GM23338 (cell line): Measurements from ENCODE around the gene IGSF6. TPM values are rescaled to one million over a fixed set of nuclear protein-coding genes. Genes with fewer than 3 reads are reported as not detected.

ENCODE experiments used
- ATAC-seq: fragments of 200-7000 bp; cut with Tn5 transposase; 3 replicates; pipeline ENCODE4 v1.9.1; 2020
- DNase-seq: peaks from one replicate; pipeline ENCODE4 v3.0.0-alpha.2; 2015; ENCODE audit warnings: low spot score
- H2AFZ ChIP-seq: fragments of 200-600 bp; sonication (generic); 2 replicates; pipeline ENCODE4 v1.8.0; 2016; ENCODE audit warnings: antibody characterized with exemption, mild to moderate bottlenecking, moderate library complexity
- H3F3A ChIP-seq: fragments of 200-600 bp; sonication (generic); replicated peaks from 2 replicates; pipeline ENCODE4 v1.8.0; 2017; ENCODE audit warnings: antibody characterized with exemption, mixed run types, low read depth
- H3K27ac ChIP-seq: fragments of 200-600 bp; sonication (generic); 2 replicates; pipeline ENCODE4 v1.6.1; 2016; ENCODE audit warnings: low read depth
- H3K27me3 ChIP-seq: fragments of 200-600 bp; sonication (generic); 2 replicates; pipeline ENCODE4 v1.8.0; 2016; ENCODE audit warnings: mild to moderate bottlenecking, mixed run types, moderate library complexity; ENCODE audit not compliant: insufficient read depth
- H3K36me3 ChIP-seq: fragments of 200-600 bp; sonication (generic); 2 replicates; pipeline ENCODE4 v1.8.0; 2016; ENCODE audit warnings: mild to moderate bottlenecking; ENCODE audit not compliant: insufficient read depth
- H3K4me1 ChIP-seq: fragments of 200-600 bp; sonication (generic); 2 replicates; pipeline ENCODE4 v1.8.0; 2016; ENCODE audit warnings: mild to moderate bottlenecking, moderate library complexity; ENCODE audit not compliant: insufficient read depth
- H3K4me2 ChIP-seq: fragments of 200-600 bp; sonication (generic); 2 replicates; pipeline ENCODE4 v1.7.1; 2017; ENCODE audit warnings: mixed run types
- H3K4me3 ChIP-seq: fragments of 200-600 bp; sonication (generic); 2 replicates; pipeline ENCODE4 v1.6.1; 2016; ENCODE audit warnings: mixed run types
- H3K79me2 ChIP-seq: fragments of 200-600 bp; sonication (generic); replicated peaks from 2 replicates; pipeline ENCODE4 v1.8.0; 2017; ENCODE audit warnings: mild to moderate bottlenecking; ENCODE audit not compliant: insufficient read depth
- H3K9me2 ChIP-seq: fragments of 200-600 bp; sonication (generic); 2 replicates; pipeline ENCODE4 v1.8.0; 2017; ENCODE audit not compliant: insufficient read depth
- H4K20me1 ChIP-seq: fragments of 200-600 bp; sonication (generic); replicated peaks from 2 replicates; pipeline ENCODE4 v1.8.0; 2017; ENCODE audit warnings: mild to moderate bottlenecking; ENCODE audit not compliant: insufficient read depth
- H3K27ac Mint-ChIP-seq: 2 replicates; pipeline ENCODE4 v1.8.0; 2020; ENCODE audit warnings: inconsistent platforms, mild to moderate bottlenecking, moderate library complexity, mixed read lengths
- H3K27me3 Mint-ChIP-seq: 3 replicates; pipeline ENCODE4 v1.8.0; 2022; ENCODE audit warnings: low read depth, mild to moderate bottlenecking, moderate library complexity, mixed read lengths, inconsistent platforms; ENCODE audit not compliant: insufficient read depth, poor library complexity
- H3K36me3 Mint-ChIP-seq: 3 replicates; pipeline ENCODE4 v1.8.0; 2021; ENCODE audit warnings: low read depth, mild to moderate bottlenecking, inconsistent platforms, moderate library complexity, mixed read lengths
- H3K4me1 Mint-ChIP-seq: 3 replicates; pipeline ENCODE4 v1.8.0; 2020; ENCODE audit warnings: mild to moderate bottlenecking, inconsistent platforms, mixed read lengths
- H3K4me3 Mint-ChIP-seq: 3 replicates; pipeline ENCODE4 v1.8.0; 2021; ENCODE audit warnings: moderate library complexity, mild to moderate bottlenecking, inconsistent platforms, mixed read lengths
- H3K9me3 Mint-ChIP-seq: 3 replicates; pipeline ENCODE4 v1.8.0; 2020; ENCODE audit warnings: moderate library complexity, mild to moderate bottlenecking, inconsistent platforms, mixed read lengths
- CREB1 ChIP-seq: fragments of 250-450 bp; sonication (Bioruptor Pico); IDR thresholded peaks from 2 replicates; pipeline ENCODE4 v1.5.0; 2020; ENCODE audit warnings: low read depth, mild to moderate bottlenecking, moderate library complexity
- EZH2phosphoT487 ChIP-seq: fragments of 200-600 bp; sonication (generic); IDR thresholded peaks from one replicate; pipeline ENCODE4 v1.8.1; 2018; ENCODE audit warnings: antibody characterized with exemption; ENCODE audit not compliant: unreplicated experiment
- JUNB ChIP-seq: IDR thresholded peaks from one replicate; pipeline ENCODE4 v1.6.1; 2016; ENCODE audit warnings: antibody characterized with exemption; ENCODE audit not compliant: unreplicated experiment
- NANOG ChIP-seq: IDR thresholded peaks from 2 replicates; pipeline ENCODE4 v1.6.1; 2016; ENCODE audit warnings: antibody characterized with exemption, borderline replicate concordance
- POLR2AphosphoS5 ChIP-seq: IDR thresholded peaks from 2 replicates; pipeline ENCODE4 v1.6.1; 2016; ENCODE audit warnings: antibody characterized with exemption, low read depth
- ZNF331 ChIP-seq: fragments of 250-450 bp; sonication (Bioruptor Pico); IDR thresholded peaks from 2 replicates; pipeline ENCODE4 v1.5.0; 2020; ENCODE audit warnings: low read depth, mild to moderate bottlenecking, moderate library complexity
- polyA plus RNA-seq: library from polyadenylated mRNA; unstranded; fragments of >200 nt; fragmentation: Nextera tagmentation; extraction: Ambion mirVana; gene quantifications from 2 replicates; pipeline ENCODE4 v1.2.1, GENCODE V29; 2016
- total RNA-seq: library from RNA; depleted of rRNA; stranded (reverse); fragments of >200 nt; shearing (Covaris generic); gene quantifications from 2 replicates; pipeline ENCODE4 v1.2.3, GENCODE V29; 2014
- TF ChIP-seq, protein P1 (sequence below): fragments of 250-450 bp; sonication (Bioruptor Pico); IDR thresholded peaks from 2 replicates; pipeline ENCODE4 v1.5.0; 2020; ENCODE audit warnings: mild to moderate bottlenecking, moderate library complexity

IGSF6 gene
- total and polyA plus RNA-seq, 2 experiments from 2014 or later: 0.19 TPM; not detected in 1

DNA sequence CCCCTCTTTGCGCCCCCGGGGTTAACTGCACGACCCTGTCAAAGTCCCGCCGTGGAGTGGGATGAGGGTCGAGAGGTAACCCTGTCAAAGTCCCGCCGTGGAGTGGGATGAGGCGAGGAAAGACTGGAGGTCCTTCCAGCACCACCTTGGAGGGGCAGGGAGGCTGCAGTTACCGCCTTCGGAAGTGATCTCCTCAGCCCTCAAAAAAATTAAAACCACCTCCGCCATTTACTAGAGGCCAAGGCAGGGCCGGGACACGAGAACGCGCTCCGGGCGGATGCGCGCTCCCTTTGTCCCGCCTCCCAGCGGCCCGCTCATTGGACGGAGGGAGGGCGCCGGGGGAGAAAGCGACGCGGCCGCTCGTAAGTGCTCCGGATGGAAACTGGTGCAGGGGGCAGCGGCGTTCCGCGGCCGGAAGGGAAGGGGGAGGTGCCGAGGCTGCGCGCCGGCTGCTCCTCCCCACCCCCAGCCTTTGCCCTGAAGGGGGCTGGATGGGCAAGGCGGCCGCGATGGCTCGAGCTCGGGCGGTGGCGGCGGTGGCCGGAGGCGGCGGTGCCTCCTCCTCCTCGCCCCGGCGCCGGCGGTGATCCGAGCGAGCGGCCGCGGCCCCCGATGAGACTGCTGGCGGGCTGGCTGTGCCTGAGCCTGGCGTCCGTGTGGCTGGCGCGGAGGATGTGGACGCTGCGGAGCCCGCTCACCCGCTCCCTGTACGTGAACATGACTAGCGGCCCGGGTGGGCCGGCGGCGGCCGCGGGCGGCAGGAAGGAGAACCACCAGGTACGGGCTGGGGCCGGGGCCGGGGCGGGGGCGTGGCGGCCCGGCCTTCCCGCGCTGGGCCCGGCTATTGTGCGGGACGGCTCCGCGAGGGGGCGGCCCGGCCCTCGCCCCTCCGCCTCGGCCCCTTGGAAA lies 53.0 kb downstream of the IGSF6 start, which contains the start of gene METTL9 (continued):
- TF ChIP-seq, protein P1, sequence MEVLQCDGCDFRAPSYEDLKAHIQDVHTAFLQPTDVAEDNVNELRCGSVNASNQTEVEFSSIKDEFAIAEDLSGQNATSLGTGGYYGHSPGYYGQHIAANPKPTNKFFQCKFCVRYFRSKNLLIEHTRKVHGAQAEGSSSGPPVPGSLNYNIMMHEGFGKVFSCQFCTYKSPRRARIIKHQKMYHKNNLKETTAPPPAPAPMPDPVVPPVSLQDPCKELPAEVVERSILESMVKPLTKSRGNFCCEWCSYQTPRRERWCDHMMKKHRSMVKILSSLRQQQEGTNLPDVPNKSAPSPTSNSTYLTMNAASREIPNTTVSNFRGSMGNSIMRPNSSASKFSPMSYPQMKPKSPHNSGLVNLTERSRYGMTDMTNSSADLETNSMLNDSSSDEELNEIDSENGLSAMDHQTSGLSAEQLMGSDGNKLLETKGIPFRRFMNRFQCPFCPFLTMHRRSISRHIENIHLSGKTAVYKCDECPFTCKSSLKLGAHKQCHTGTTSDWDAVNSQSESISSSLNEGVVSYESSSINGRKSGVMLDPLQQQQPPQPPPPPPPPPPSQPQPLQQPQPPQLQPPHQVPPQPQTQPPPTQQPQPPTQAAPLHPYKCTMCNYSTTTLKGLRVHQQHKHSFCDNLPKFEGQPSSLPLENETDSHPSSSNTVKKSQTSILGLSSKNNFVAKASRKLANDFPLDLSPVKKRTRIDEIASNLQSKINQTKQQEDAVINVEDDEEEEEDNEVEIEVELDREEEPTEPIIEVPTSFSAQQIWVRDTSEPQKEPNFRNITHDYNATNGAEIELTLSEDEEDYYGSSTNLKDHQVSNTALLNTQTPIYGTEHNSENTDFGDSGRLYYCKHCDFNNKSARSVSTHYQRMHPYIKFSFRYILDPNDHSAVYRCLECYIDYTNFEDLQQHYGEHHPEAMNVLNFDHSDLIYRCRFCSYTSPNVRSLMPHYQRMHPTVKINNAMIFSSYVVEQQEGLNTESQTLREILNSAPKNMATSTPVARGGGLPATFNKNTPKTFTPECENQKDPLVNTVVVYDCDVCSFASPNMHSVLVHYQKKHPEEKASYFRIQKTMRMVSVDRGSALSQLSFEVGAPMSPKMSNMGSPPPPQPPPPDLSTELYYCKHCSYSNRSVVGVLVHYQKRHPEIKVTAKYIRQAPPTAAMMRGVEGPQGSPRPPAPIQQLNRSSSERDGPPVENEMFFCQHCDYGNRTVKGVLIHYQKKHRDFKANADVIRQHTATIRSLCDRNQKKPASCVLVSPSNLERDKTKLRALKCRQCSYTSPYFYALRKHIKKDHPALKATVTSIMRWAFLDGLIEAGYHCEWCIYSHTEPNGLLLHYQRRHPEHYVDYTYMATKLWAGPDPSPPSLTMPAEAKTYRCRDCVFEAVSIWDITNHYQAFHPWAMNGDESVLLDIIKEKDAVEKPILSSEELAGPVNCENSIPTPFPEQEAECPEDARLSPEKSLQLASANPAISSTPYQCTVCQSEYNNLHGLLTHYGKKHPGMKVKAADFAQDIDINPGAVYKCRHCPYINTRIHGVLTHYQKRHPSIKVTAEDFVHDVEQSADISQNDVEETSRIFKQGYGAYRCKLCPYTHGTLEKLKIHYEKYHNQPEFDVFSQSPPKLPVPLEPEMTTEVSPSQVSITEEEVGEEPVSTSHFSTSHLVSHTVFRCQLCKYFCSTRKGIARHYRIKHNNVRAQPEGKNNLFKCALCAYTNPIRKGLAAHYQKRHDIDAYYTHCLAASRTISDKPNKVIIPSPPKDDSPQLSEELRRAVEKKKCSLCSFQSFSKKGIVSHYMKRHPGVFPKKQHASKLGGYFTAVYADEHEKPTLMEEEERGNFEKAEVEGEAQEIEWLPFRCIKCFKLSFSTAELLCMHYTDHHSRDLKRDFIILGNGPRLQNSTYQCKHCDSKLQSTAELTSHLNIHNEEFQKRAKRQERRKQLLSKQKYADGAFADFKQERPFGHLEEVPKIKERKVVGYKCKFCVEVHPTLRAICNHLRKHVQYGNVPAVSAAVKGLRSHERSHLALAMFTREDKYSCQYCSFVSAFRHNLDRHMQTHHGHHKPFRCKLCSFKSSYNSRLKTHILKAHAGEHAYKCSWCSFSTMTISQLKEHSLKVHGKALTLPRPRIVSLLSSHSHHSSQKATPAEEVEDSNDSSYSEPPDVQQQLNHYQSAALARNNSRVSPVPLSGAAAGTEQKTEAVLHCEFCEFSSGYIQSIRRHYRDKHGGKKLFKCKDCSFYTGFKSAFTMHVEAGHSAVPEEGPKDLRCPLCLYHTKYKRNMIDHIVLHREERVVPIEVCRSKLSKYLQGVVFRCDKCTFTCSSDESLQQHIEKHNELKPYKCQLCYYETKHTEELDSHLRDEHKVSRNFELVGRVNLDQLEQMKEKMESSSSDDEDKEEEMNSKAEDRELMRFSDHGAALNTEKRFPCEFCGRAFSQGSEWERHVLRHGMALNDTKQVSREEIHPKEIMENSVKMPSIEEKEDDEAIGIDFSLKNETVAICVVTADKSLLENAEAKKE (CRISPR knock-in tag): no peak
- TF ChIP-seq CREB1 (CRISPR knock-in tag) (peak; percentile 89), ZNF331 (CRISPR knock-in tag) (no peak), POLR2AphosphoS5 (peak; percentile 90), EZH2phosphoT487 (no peak)

DNA sequence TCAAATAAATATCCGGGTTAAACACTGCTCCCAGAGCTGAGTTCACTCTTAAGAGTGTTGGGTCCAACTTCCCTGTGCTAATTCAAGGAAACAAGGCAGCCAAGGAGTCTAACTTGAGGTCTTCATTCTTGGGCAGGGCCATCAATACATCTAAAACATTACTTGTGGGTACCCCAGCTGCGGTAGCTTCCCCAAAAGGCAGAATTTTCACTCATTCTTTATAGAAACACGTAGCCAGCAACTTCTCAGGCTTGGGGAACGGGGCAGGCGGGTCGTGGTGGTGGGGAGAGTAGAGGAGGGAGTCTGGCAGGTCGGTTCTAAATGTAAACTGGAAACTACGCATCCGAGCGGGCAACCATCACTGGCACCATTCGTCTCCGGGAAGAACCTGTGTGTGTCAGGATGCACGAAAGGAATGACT lies 53.7 kb downstream of the IGSF6 start:
- peak overlapping the region; percentile 95 for H2AFZ ChIP-seq
- Mint-ChIP-seq H3K4me3 (peak overlapping the region; percentile 92), H3K4me1 (peaks cover 25% of the 10 kb centered on the region), H3K27ac (peak overlapping the region; percentile 94), H3K27me3 (peaks cover 3% of the 10 kb centered on the region), H3K36me3 (no peaks in the 10 kb centered on the region), H3K9me3 (no peaks in the 10 kb centered on the region)
- peak overlapping the region; percentile 87 for H3K27ac ChIP-seq
- H3K79me2 ChIP-seq: peaks cover 37% of the 10 kb centered on the region
- H3K4me2 ChIP-seq: peak overlapping the region; percentile 87
- peak overlapping the region; percentile 94 for H3K4me3 ChIP-seq
- peaks cover 16% of the 10 kb centered on the region; the same call in 1 of the 2 replicates for H4K20me1 ChIP-seq
- H3K4me1 ChIP-seq: peaks cover 10% of the 10 kb centered on the region; the same call in 1 of the 2 replicates
- H3K27me3 ChIP-seq: no peaks in the 10 kb centered on the region
- DNase-seq (peak; percentile 42), ATAC-seq (no peak; the same call in 2 of the 3 replicates)
- no peaks in the 10 kb centered on the region for H3K36me3 ChIP-seq
- H3K9me2 ChIP-seq: no peaks in the 10 kb centered on the region
- H3F3A ChIP-seq: no peaks in the 10 kb centered on the region
- TF ChIP-seq JUNB (no peak), NANOG (no peak), POLR2AphosphoS5 (no peak)
- TF ChIP-seq, protein P1 (CRISPR knock-in tag): no peak
